Esophagus (tissue), 2 donors: ENCODE data around the gene ACSL6. TPM values are rescaled to one million over a fixed set of nuclear protein-coding genes. Genes with fewer than 3 reads are reported as not detected.

Experiments
- H3K27ac ChIP-seq, 2 donors: one replicate each; pipeline ENCODE4 v1.5.1; 2013; ENCODE audit warnings: low read depth in 2 of 2, mild to moderate bottlenecking in 2 of 2, inconsistent platforms in 1 of 2, low read length in 1 of 2, moderate library complexity in 1 of 2
- H3K27me3 ChIP-seq, 2 donors: one replicate each; pipeline ENCODE4 v1.6.1; 2013; ENCODE audit warnings: low read length in 2 of 2, control low read depth in 1 of 2, mild to moderate bottlenecking in 1 of 2; ENCODE audit not compliant: insufficient read depth in 2 of 2, control insufficient read depth in 1 of 2
- H3K36me3 ChIP-seq, 2 donors: one replicate each; pipeline ENCODE4 v1.6.1; 2013; ENCODE audit warnings: low read length in 1 of 2; ENCODE audit not compliant: control insufficient read depth in 2 of 2, insufficient read depth in 2 of 2
- H3K4me1 ChIP-seq, 2 donors: one replicate each; pipeline ENCODE4 v1.6.1; 2013; ENCODE audit warnings: low read length in 1 of 2; ENCODE audit not compliant: control insufficient read depth in 2 of 2, insufficient read depth in 2 of 2
- H3K4me3 ChIP-seq, 2 donors: one replicate each; pipeline ENCODE4 v1.5.1; 2013; ENCODE audit warnings: low read length in 2 of 2, mild to moderate bottlenecking in 2 of 2, low read depth in 1 of 2, moderate library complexity in 1 of 2
- H3K9me3 ChIP-seq, 2 donors: one replicate each; pipeline ENCODE4 v1.6.1; 2013; ENCODE audit warnings: mild to moderate bottlenecking in 2 of 2, low read depth in 1 of 2, low read length in 1 of 2, moderate library complexity in 1 of 2; ENCODE audit not compliant: control insufficient read depth in 2 of 2, insufficient read depth in 1 of 2
- WGBS, 2 donors: extraction: QIAGEN DNeasy Blood & Tissue Kit; methylation state at CpG; one replicate each; pipeline ENCODE4 v1.1.7; 2013; 5-methylcytosine and 5-hydroxymethylcytosine counted together
- polyA plus RNA-seq, 2 donors: library from polyadenylated mRNA; stranded (reverse); fragments of 200-250 nt; gene quantifications; one replicate each; pipeline ENCODE4 v1.2.3, GENCODE V29; 2013
- donor health status: healthy with polysubstance abuse.
- donor health status: Bipolar disorder and iron deficiency.

The ACSL6 gene
- polyA plus RNA-seq, 2 donors, result 0.28 to 0.29 TPM

DNA sequence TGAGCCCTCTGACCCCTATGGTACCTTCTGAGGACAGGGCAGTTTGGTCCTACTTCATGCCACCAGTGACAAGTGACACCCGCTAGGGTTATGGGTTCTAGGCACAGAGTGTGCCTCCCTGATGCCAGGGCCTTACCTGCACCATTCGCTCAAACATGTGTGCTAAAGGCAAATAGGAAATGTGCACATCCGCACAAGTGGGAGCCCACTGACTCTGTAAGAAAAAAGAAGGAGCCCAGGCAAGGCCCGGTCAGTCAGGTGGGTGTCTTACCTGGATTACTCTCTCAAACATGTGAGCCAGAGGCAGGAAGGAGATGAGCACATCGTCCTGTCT, 36.9 kb downstream of the ACSL6 start:
- Histone ChIP-seq H3K36me3 (no peaks in the 10 kb centered on the region), H3K27me3 (no peaks in the 10 kb centered on the region), H3K4me1 (peaks cover 0 to 5% of the 10 kb centered on the region in 2 donors), H3K4me3 (no peak overlapping the region), H3K27ac (no peak overlapping the region), H3K9me3 (no peaks in the 10 kb centered on the region)
- 81 to 88% methylated on average over 5 of the region's 5 CpGs for WGBS, 2 donors

DNA sequence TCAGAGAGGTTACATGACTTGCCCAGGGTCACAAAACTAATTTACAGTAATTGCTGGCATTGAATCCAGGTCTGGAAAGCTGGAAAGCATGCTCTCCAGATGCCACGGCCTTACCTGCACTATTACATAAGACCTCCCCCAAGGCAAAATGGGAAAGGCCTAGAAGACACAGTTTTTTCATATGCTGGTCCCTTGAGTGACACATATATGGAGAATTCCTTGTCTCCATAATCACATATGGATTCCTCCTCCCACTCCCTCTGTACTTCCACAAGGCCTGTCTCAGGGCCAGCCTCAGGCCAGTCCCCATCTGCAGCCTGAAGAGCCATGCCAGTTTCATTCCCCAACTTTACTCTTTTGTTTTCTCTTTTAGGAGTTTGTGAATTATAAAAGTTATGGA, 37.4 kb downstream of the ACSL6 start:
- Histone ChIP-seq H3K36me3 (no peaks in the 10 kb centered on the region), H3K4me1 (peaks cover 0 to 5% of the 10 kb centered on the region in 2 donors), H3K4me3 (no peak overlapping the region), H3K9me3 (no peaks in the 10 kb centered on the region), H3K27me3 (no peaks in the 10 kb centered on the region), H3K27ac (no peak overlapping the region)
- WGBS, 2 donors, result 52 to 80% methylated on average over 1 of the region's 1 CpG

DNA sequence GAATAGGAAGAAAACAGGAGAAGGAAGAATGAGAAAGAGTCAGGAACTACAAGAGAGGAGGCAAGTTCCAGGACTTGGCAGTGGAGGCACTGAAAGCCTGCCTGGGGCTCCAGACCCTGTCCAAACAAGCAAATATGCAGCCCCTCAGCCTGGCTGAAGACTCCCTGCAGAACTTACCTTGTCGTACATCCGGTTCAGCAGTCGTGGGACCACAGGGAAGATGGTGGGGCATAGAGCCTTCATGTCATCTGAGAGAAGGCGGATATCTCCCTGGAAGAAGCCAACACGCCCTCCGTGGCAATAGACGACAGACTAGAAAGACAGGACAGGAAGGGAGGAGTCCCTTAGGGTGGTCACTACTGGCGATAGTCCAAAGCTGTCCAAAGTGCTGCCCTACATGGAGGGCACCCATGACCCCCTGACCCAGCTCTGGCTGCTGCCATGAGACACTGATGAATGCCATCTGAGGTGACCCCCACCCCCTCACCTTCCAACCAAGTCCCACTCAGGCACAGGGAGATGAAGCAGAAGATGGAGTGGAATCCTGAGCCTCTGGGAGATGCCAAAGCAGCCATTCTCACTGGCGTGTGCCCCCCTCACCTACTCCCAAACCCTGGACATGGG, 38.3 kb downstream of the ACSL6 start:
- no peaks in the 10 kb centered on the region for H3K36me3 ChIP-seq
- H3K4me1 ChIP-seq, result peaks cover 0 to 5% of the 10 kb centered on the region in 2 donors
- no peaks in the 10 kb centered on the region for H3K27me3 ChIP-seq
- H3K9me3 ChIP-seq, result no peaks in the 10 kb centered on the region
- H3K27ac ChIP-seq, result no peak overlapping the region
- H3K4me3 ChIP-seq, result no peak overlapping the region
- WGBS, 2 donors, result 91 to 92% methylated on average over 9 of the region's 9 CpGs

- Histone ChIP-seq H3K9me3 (no peaks in the 10 kb centered on the region), H3K27me3 (no peaks in the 10 kb centered on the region), H3K4me3 (no peak overlapping the region), H3K4me1 (no peaks in the 10 kb centered on the region), H3K27ac (no peak overlapping the region), H3K36me3 (no peaks in the 10 kb centered on the region)
- 69 to 76% methylated on average over 5 of the region's 5 CpGs for WGBS, 2 donors
Measured at GRCh38 chr5:131968396-131968954, 43.0 kb downstream of the ACSL6 start.

GRCh38 chr5:131966551-131966950, 44.9 kb downstream of the ACSL6 start:
- Histone ChIP-seq H3K4me1 (no peaks in the 10 kb centered on the region), H3K27ac (no peak overlapping the region), H3K4me3 (no peak overlapping the region), H3K36me3 (no peaks in the 10 kb centered on the region), H3K9me3 (no peaks in the 10 kb centered on the region), H3K27me3 (no peaks in the 10 kb centered on the region)
- 91 to 94% methylated on average over 1 of the region's 1 CpG for WGBS, 2 donors

- Histone ChIP-seq H3K9me3 (no peaks in the 10 kb centered on the region), H3K27me3 (no peaks in the 10 kb centered on the region), H3K27ac (no peak overlapping the region), H3K36me3 (no peaks in the 10 kb centered on the region), H3K4me3 (no peak overlapping the region), H3K4me1 (no peaks in the 10 kb centered on the region)
- WGBS, 2 donors, result 75 to 86% methylated on average over 6 of the region's 6 CpGs
Measured at GRCh38 chr5:131965826-131966415, 45.5 kb downstream of the ACSL6 start.

DNA sequence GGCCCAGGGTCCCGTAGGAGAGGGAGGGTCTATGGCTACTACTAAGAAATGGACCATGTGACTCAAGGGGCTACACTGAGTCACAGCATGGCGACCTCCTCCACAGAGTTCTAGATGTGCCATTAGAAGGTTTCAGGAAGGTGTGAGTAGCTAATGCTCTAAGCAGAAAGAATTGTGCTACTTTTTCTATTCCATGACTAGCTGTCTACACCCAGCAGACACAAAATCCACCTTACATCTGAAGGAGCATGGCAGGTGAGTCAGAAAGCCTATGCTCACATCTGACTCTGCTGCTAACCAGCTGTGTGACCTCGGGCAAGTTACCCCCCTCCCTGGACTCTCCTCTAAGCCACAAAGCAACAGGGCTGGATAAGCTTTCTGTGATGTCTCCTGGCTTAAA, 51.6 kb downstream of the ACSL6 start:
- Histone ChIP-seq H3K27ac (no peak overlapping the region), H3K4me1 (no peaks in the 10 kb centered on the region), H3K4me3 (no peak overlapping the region), H3K36me3 (no peaks in the 10 kb centered on the region), H3K27me3 (no peaks in the 10 kb centered on the region), H3K9me3 (no peaks in the 10 kb centered on the region)
- WGBS, 2 donors, result 76 to 83% methylated on average over 3 of the region's 3 CpGs

DNA sequence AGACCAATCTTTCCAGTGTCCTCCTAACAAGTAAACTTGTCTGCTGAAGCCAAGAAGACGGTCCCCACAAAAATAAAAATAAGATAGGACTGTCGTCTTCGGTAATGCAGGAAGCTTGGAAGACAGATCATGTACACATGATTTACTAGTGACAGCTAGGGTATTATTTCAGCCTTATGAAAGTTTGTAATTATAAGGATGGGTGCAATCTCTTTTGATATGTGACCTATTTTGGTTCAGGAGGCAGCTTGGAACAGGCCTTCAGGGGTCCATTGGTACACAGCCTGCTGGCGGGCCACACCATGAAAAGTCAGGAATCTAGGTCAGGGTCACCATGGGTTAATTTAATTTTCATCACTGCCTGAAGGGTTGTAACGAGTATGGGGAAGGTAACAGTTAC, 52.3 kb downstream of the ACSL6 start:
- Histone ChIP-seq H3K36me3 (no peaks in the 10 kb centered on the region), H3K27me3 (no peaks in the 10 kb centered on the region), H3K4me3 (no peak overlapping the region), H3K4me1 (no peaks in the 10 kb centered on the region), H3K27ac (no peak overlapping the region), H3K9me3 (no peaks in the 10 kb centered on the region)
- 85 to 87% methylated on average over 5 of the region's 5 CpGs for WGBS, 2 donors

DNA sequence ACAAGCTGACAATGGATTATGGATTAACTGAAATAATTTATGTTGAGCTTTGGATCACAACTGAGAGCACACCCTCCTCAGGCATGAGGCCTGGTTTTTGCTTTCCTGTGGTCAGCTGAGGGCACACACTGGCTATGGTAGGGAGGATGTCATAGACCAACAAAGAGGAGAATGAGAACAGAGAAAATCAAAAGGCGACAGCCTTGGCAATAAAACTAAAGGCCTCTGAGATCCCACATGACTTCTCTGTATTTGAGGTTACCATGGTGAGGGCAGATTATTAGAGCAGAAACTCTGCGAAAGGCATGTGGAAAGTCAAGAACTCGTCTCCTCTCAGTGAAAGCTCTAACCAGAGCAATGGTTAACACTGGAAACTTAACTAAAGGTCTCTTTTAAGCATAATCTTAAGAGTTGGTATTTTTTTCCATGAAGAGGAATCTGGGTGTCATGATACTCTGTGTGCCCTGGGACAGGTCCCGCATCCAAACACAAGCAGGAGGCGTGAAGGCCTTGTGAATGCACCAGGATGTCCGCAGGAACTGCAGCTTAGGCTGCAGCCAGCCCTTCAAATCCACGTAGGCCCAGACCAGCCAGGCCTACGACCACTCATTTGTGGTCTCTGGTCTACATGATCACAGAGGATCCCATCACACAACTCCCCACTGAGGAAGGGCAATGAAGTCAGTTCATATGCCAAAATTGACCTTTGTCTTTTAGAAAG, 53.6 kb downstream of the ACSL6 start:
- WGBS, 2 donors, result 82 to 86% methylated on average over 8 of the region's 8 CpGs
- Histone ChIP-seq H3K4me1 (no peaks in the 10 kb centered on the region), H3K36me3 (no peaks in the 10 kb centered on the region)

More for the DNA sequence above, 53.6 kb downstream of the ACSL6 start:
- Histone ChIP-seq H3K4me3 (no peak overlapping the region), H3K9me3 (no peaks in the 10 kb centered on the region), H3K27ac (no peak overlapping the region), H3K27me3 (no peaks in the 10 kb centered on the region)
